ENCODE measurements around the gene GTF3A. TPM values are rescaled to one million over a fixed set of nuclear protein-coding genes. Genes with fewer than 3 reads are reported as not detected.

GTF3A gene
- total RNA-seq, 2 donors from 2014 or later, result 70.4 to 86.4 TPM

- Histone ChIP-seq H3K9me3 (no peaks in the 10 kb centered on the region), H3K4me3 (no peak overlapping the region), H3K27ac (no peak overlapping the region), H3K4me1 (ENCODE audit: control insufficient read depth in 1 of 2, low read depth in 2 of 2) (peaks cover 17 to 33% of the 10 kb centered on the region in 2 donors), H3K27me3 (replicated peaks; ENCODE audit: insufficient read depth) (no peaks in the 10 kb centered on the region), H3K36me3 (no peaks in the 10 kb centered on the region)
- TF ChIP-seq CTCF (IDR thresholded peaks at IDR 0.05), result no peak
- no peak for DNase-seq (ENCODE audit: low spot score)
- ATAC-seq (ENCODE audit: insufficient number of reproducible peaks, low FRiP score, low read depth), result no peak
These were observed 1.1 kb upstream of the GTF3A start for GRCh38 chr13:27423333-27423732.

GRCh38 chr13:27425158-27425917, 919 bp downstream of the GTF3A start:
- H3K4me3 ChIP-seq, result peak overlapping the region; percentile 87
- no peaks in the 10 kb centered on the region for H3K36me3 ChIP-seq
- no peaks in the 10 kb centered on the region for H3K27me3 ChIP-seq (replicated peaks; ENCODE audit: insufficient read depth)
- H3K4me1 ChIP-seq (ENCODE audit: control insufficient read depth in 1 of 2, low read depth in 2 of 2), result peaks cover 17 to 33% of the 10 kb centered on the region in 2 donors
- no peak for TF ChIP-seq CTCF (IDR thresholded peaks at IDR 0.05)
- no peak for ATAC-seq (ENCODE audit: insufficient number of reproducible peaks, low FRiP score, low read depth)
- no peaks in the 10 kb centered on the region for H3K9me3 ChIP-seq
- no peak for DNase-seq (ENCODE audit: low spot score)
- peak overlapping the region; percentile 73 to 82 for H3K27ac ChIP-seq

- peak overlapping the region; percentile 73 to 82 for H3K27ac ChIP-seq
- DNase-seq (ENCODE audit: low spot score) (peak; percentile 30), ATAC-seq (ENCODE audit: insufficient number of reproducible peaks, low FRiP score, low read depth) (no peak)
- TF ChIP-seq CTCF (IDR thresholded peaks at IDR 0.05), result no peak
- no peaks in the 10 kb centered on the region for H3K9me3 ChIP-seq
- H3K36me3 ChIP-seq, result peaks cover under 1% of the 10 kb centered on the region
- H3K4me3 ChIP-seq, result peak overlapping the region; percentile 87
- H3K4me1 ChIP-seq (ENCODE audit: control insufficient read depth in 1 of 2, low read depth in 2 of 2), result peaks cover 17 to 33% of the 10 kb centered on the region in 2 donors
- no peaks in the 10 kb centered on the region for H3K27me3 ChIP-seq (replicated peaks; ENCODE audit: insufficient read depth)
These were observed 1.7 kb downstream of the GTF3A start for GRCh38 chr13:27425918-27426630.

- ATAC-seq (ENCODE audit: insufficient number of reproducible peaks, low FRiP score, low read depth) (no peak), DNase-seq (ENCODE audit: low spot score) (no peak)
- Histone ChIP-seq H3K9me3 (no peaks in the 10 kb centered on the region), H3K27me3 (replicated peaks; ENCODE audit: insufficient read depth) (no peaks in the 10 kb centered on the region), H3K4me1 (ENCODE audit: control insufficient read depth in 1 of 2, low read depth in 2 of 2) (peaks cover 17 to 33% of the 10 kb centered on the region in 2 donors), H3K27ac (peak overlapping the region in 1 of 2 donors; percentile 82), H3K4me3 (no peak overlapping the region), H3K36me3 (peaks cover 11% of the 10 kb centered on the region)
- TF ChIP-seq CTCF (IDR thresholded peaks at IDR 0.05), result no peak
These were observed 3.2 kb downstream of the GTF3A start for GRCh38 chr13:27427641-27428040.

- Histone ChIP-seq H3K27ac (no peak overlapping the region), H3K4me3 (no peak overlapping the region), H3K9me3 (no peaks in the 10 kb centered on the region), H3K27me3 (replicated peaks; ENCODE audit: insufficient read depth) (no peaks in the 10 kb centered on the region), H3K4me1 (ENCODE audit: control insufficient read depth in 1 of 2, low read depth in 2 of 2) (peaks cover 17 to 33% of the 10 kb centered on the region in 2 donors), H3K36me3 (peaks cover 11% of the 10 kb centered on the region)
- DNase-seq (ENCODE audit: low spot score), result no peak
- no peak for TF ChIP-seq CTCF (IDR thresholded peaks at IDR 0.05)
- ATAC-seq (ENCODE audit: insufficient number of reproducible peaks, low FRiP score, low read depth), result no peak
These were observed 3.7 kb downstream of the GTF3A start for GRCh38 chr13:27428160-27428559.

Measured in thoracic aorta (tissue), 2 donors.